ENCODE results near the gene SYNC. TPM values are rescaled to one million over a fixed set of nuclear protein-coding genes. Genes with fewer than 3 reads are reported as not detected.

SYNC gene
- total and polyA plus RNA-seq, 2 donors (not counting 3 experiments of a cell fraction or from before 2014, with no cell fraction given), result 3.5 to 9.4 TPM

DNA sequence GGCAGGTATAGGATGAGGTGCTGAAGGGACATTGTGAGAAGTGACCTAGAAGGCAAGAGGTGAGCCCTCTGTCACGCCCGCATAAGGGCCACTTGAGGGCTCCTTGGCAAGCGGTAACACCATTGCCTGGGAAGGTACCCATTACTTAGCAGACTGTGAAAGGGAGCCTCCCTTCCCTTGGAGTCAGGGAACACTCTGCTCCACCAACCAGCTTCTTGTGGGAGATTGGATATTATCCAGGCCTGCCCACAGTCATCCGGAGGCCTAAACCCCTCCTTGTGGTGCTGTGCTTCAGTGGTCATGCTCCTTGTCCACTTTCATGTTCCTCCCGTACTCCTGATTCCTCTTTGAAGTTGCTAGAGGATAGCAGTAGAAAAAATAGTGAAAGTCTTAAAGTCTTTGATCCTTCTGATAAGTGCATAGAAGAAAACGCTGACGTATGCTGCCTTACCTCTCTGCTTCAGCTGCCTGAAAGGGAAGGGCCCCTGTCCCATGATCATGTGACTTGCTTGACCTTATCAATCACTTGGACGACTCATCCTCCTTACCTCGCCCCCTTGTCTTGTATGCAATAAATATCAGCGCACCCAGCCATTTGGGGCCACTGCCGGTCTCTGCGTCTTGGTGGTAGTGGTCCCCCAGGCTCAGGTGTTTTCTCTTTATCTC is 35.5 kb downstream of the SYNC start:
- FAIRE-seq (no peak), DNase-seq (ENCODE audit: low read depth, low spot score) (no peak)
- Histone ChIP-seq H3K4me3 (replicated peaks in 1 of 3; ENCODE audit: insufficient read depth in 1 of 3, low read depth in 1 of 3, low read length in 3 of 3) (no peak overlapping the region), H3K27me3 (ENCODE audit: control insufficient read depth in 2 of 2, insufficient read depth in 2 of 2, low read length in 2 of 2) (no peaks in the 10 kb centered on the region), H3K36me3 (ENCODE audit: control insufficient read depth in 2 of 2, extremely low read depth in 1 of 2, insufficient read depth in 2 of 2, low read length in 2 of 2) (peaks cover 17 to 19% of the 10 kb centered on the region in 2 experiments), H3K9me3 (replicated peaks; ENCODE audit: control insufficient read depth, insufficient read depth, low read length) (no peaks in the 10 kb centered on the region), H3K27ac (ENCODE audit: insufficient read depth, low read depth, low read length) (no peak overlapping the region), H3K9me1 (replicated peaks; ENCODE audit: control insufficient read depth, extremely low read depth, insufficient read depth, low read length) (no peaks in the 10 kb centered on the region), H3K79me2 (ENCODE audit: control insufficient read depth, insufficient read depth, low read length) (peaks cover 3% of the 10 kb centered on the region), H4K20me1 (replicated peaks; ENCODE audit: control insufficient read depth, extremely low read depth, insufficient read depth, low read length) (no peaks in the 10 kb centered on the region), H3K4me1 (ENCODE audit: control insufficient read depth, extremely low read depth, insufficient read depth, low read length) (no peaks in the 10 kb centered on the region), H2AFZ (ENCODE audit: low read depth, low read length) (no peak overlapping the region), H3K9ac (replicated peaks; ENCODE audit: extremely low read depth, insufficient read depth, low read length) (no peak overlapping the region), H3K4me2 (ENCODE audit: insufficient read depth, low read length) (no peak overlapping the region)
- POLR2A ChIA-PET, result no interaction called here
- no TSS peak for BruUV-seq (replicated peaks)
- intact Hi-C loops (cut with micrococcal nuclease), result no loop called here
- CTCF ChIA-PET, result no interaction called here
- dilution Hi-C loops (cut with MboI; ENCODE audit: extremely low pct_ligation_motif_present, low sequenced_read_pairs), result no loop called here
- TF ChIP-seq, protein P1, sequence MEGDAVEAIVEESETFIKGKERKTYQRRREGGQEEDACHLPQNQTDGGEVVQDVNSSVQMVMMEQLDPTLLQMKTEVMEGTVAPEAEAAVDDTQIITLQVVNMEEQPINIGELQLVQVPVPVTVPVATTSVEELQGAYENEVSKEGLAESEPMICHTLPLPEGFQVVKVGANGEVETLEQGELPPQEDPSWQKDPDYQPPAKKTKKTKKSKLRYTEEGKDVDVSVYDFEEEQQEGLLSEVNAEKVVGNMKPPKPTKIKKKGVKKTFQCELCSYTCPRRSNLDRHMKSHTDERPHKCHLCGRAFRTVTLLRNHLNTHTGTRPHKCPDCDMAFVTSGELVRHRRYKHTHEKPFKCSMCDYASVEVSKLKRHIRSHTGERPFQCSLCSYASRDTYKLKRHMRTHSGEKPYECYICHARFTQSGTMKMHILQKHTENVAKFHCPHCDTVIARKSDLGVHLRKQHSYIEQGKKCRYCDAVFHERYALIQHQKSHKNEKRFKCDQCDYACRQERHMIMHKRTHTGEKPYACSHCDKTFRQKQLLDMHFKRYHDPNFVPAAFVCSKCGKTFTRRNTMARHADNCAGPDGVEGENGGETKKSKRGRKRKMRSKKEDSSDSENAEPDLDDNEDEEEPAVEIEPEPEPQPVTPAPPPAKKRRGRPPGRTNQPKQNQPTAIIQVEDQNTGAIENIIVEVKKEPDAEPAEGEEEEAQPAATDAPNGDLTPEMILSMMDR (IDR thresholded peaks at IDR 0.05; ENCODE audit: extremely low read depth in 1 of 2, insufficient read depth in 1 of 2, low read depth in 1 of 2, low read length in 2 of 2), result no peak
- TF ChIP-seq POLR2AphosphoS5 (IDR thresholded peaks at IDR 0.05; ENCODE audit: insufficient read depth, low read depth, low read length), result no peak
- no peak for TF ChIP-seq MYC (IDR thresholded peaks at IDR 0.05; ENCODE audit: low read depth, low read length)
- no peak for TF ChIP-seq POLR2A (IDR thresholded peaks at IDR 0.05; ENCODE audit: low read depth, low read length)
- TF ChIP-seq GATA2 (IDR thresholded peaks at IDR 0.05; ENCODE audit: insufficient read depth, insufficient read length, low read depth, low read length), result no peak
- TF ChIP-seq EZH2 (IDR thresholded peaks at IDR 0.05; ENCODE audit: borderline replicate concordance, low read depth, low read length, severe bottlenecking), result no peak
- TF ChIP-seq, protein P2, sequence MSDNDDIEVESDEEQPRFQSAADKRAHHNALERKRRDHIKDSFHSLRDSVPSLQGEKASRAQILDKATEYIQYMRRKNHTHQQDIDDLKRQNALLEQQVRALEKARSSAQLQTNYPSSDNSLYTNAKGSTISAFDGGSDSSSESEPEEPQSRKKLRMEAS (IDR thresholded peaks at IDR 0.05; ENCODE audit: insufficient read depth, insufficient read length), result no peak
- no peak for TF ChIP-seq JUN (IDR thresholded peaks at IDR 0.05; ENCODE audit: borderline replicate concordance, insufficient read depth, insufficient read length, low read depth)
- no peak for TF ChIP-seq FOS (IDR thresholded peaks at IDR 0.05; ENCODE audit: borderline replicate concordance, insufficient read depth, low read length)
